ENCODE measurements around the gene CCDC9B.

DNA sequence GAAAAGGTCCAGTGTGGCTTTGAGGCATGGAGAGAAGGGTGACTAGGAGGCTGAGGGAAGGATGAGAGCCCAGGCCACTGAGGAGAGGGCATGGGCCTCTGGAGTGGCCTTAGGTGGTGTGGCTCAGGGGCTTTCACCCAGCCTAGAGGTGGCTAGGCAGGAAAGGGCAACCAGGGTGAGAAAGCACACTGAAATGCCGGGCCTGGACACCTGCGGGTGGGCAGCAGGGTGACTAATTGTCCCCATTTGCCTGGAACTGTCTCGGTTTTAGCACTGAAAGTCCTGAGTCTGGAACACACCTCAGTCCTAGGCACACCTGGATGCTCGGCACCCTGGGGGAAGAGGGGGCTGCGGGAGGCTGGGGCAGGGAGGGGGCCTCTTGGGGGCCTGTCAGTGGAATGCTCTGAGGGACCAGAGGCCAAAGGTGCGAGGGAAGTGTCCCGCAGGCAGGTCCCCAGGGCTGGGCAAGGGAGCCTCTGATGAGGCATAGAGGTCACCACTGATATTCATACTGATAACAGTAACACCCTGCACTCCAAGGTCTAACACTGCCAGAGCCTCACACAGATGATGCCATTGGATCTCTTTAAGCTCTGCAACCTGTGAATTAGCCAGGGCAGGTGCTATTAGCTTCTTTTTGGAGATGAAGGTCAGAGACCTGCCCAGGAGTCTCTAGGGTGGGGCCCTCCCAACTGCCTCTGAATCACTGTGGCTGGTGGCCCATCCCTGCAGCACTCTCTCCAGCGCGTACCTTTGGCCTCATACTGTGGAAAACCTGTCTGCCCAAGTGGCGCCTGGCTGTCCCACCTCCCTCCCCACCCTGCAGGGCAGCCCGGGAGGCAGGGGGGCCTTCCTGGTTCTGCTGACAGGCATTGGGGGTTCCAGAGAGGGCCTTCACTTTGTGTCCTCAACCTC lies 7.1 kb upstream of the CCDC9B start:
- no peak for TF ChIP-seq POLR2A (IDR thresholded peaks at IDR 0.05)
- TF ChIP-seq, protein P1, sequence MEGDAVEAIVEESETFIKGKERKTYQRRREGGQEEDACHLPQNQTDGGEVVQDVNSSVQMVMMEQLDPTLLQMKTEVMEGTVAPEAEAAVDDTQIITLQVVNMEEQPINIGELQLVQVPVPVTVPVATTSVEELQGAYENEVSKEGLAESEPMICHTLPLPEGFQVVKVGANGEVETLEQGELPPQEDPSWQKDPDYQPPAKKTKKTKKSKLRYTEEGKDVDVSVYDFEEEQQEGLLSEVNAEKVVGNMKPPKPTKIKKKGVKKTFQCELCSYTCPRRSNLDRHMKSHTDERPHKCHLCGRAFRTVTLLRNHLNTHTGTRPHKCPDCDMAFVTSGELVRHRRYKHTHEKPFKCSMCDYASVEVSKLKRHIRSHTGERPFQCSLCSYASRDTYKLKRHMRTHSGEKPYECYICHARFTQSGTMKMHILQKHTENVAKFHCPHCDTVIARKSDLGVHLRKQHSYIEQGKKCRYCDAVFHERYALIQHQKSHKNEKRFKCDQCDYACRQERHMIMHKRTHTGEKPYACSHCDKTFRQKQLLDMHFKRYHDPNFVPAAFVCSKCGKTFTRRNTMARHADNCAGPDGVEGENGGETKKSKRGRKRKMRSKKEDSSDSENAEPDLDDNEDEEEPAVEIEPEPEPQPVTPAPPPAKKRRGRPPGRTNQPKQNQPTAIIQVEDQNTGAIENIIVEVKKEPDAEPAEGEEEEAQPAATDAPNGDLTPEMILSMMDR (IDR thresholded peaks at IDR 0.05), result no peak
